Activated T-cell treated with anti-CD3 and anti-CD28 coated beads for 1 hour (primary cell): ENCODE data around the gene TEN1.
A peak's percentile ranks its signal among the peaks of the same experiment; 100 is the strongest.

Experiments
- DNase-seq: peaks from one replicate; pipeline ENCODE4 v3.0.0-alpha.2; 2020; ENCODE audit warnings: low read depth

Gene TEN1

DNA sequence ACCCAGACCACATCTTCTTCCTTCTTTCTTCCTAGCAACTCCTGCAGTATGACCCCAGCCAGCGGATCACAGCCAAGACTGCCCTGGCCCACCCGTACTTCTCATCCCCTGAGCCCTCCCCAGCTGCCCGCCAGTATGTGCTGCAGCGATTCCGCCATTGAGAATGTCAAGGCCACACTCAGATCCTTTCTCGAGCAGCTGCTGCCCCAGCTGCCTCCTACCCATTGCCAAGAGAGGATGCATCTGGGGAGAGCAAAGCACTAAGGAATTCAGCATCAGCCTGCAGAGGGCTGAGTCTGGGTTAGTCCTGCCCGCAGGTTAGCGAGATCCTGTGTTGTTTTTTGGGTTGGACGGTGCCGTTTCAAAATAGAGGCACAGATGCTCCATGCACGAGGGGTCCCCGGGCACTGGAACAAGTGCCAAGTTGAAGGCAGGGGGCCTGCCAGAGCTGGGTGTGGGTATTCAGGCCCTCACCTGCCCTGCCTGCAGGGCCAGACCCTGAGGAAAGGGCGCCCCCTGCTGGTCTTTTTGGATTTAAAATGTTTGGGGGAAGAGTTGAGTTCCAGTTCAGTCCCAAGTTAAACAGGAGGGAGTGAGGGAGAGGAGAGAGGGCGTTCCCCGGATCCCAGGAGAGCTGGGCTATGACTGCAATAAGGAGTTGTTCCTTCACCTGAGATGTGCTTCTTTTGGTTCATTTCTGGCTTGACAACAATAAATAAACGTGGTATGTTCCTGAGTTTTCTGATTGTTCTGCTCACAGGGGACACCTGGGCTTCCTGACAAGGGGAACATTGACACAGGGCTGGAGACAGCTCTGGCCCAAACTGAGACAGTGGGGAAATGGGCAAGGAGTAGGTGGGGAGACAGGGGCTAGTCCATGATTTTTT lies 26.5 kb downstream of the TEN1 start:
- DNase-seq: peak; percentile 85

DNA sequence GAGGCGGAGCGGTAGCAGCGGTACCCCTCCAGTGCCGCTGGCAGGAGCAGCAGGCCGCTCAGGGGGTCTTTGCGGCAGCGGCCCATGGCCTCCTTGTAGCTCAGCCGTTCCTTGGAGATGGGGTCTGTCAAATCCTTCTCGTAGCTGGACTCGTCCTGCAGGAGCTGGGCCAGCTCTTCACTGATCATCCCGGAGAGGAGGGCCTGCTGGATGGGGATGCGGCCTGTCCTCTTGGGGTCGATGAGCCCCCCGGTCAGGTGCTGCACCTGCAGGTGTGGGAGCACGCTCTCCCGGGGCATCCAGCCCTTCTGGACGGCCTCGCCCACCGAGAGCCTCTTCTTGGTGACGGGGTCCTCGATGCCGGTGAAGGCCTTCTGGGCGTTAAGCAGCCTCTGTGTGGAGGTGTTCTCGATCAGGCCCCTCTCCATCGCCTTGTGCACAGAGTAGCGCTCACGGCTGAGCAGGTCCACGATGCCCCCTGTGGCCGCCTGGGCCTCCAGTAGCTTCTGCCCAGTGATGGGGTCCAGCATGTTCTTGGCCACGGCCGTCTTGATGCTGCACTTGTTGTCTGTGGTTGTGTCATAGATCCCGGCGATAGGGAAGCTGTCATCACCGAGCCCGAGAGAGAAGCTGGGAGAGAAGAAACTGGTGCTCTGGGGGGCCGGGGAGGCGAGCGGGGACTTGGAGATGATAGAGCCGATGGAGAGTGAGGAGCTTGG lies 28.2 kb downstream of the TEN1 start:
- no peak for DNase-seq

DNA sequence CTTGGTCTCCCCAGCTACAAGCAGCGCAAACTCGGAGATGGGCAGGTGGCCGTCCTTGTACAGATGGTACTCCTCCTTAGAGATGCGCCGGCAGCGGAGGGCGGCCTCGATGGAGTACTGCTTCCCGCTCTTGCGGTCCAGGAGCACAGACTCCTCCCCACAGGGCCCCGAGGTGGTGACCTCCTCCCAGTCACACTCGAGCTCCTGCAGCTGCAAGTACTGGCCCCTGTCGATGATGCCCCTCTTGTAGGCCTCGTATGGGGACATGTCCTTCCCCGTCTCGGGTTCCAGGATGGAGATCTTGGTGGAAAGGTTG lies 28.8 kb downstream of the TEN1 start:
- no peak for DNase-seq

GRCh38 chr17:76008208-76008607 lies 29.2 kb downstream of the TEN1 start:
- DNase-seq: no peak

DNA sequence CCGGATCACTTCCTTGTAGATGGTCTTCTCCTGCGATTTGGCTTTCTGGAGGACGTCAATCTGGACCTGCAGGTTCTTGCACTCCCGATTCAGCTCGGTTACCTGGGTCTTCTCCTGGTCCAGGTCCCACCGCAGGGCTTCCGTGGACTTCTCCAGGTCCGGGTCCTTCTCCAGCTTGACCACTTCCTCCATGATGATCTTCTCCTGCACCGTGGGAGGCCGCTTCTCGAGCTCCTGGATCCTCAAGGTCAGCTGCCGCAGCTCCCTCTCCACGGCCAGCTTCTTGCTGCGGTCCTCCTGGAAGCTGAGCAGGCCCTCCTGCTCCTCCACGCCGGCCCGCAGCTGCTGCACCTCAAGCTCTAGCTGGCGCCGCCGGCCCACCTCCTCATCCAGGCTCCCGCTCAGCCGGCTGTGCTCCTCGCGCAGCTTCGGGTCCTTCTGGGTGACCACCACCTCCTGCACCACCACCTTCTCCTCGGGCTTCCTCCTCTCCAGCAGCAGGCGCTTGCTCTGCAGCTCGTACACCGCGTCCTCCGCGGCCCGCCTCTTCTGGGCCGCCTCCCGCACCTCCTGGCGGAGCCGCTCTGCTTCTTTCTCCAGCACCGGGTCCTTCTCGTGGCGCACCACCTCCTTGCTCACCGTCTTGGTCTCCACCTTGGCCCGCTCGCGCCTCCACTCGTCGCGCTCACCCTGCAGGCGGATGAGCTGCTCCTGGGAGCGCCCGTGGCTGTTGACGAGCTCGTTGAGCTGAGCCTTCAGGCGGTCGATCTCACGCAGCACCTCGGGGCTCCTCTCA lies 29.8 kb downstream of the TEN1 start:
- no peak for DNase-seq

GRCh38 chr17:76009447-76009846 lies 30.4 kb downstream of the TEN1 start:
- no peak for DNase-seq

DNA sequence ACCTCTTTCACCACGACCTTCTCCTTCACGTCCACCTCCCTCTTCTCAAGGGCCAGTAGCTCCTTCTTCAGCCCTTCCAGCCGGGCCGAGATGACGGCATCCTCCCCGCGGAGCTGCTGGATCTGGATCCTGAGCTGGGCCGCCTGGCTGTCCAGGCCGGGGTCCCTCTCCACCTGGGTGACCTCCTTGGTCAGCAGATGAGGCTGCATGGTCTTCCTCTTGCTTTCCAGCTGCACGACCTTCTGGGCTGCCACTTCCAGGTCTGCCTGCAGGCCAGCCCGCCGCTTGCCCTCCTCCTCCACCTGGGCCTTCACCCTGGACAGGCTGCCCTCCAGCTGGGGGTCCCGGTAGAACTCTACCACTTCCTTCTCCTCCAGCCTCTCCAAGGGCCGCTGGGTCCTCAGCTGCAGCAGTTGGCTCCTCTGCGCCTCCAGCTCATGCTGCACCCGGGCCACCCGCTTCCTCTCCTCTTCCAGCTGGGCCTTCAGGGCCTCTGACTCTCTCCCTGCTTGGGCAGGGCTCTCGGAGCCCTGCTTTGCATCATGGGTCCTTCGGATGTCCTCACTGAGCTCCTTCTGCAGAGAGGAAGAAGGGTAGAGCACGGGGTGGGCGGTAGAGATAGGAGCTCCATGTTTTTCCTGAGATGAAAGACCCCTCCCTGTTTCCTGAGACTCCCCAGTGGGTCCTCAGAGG lies 31.1 kb downstream of the TEN1 start:
- no peak for DNase-seq

GRCh38 chr17:76011951-76012350 lies 32.9 kb downstream of the TEN1 start:
- no peak for DNase-seq

GRCh38 chr17:76013377-76013932 lies 34.4 kb downstream of the TEN1 start:
- DNase-seq: no peak

DNA sequence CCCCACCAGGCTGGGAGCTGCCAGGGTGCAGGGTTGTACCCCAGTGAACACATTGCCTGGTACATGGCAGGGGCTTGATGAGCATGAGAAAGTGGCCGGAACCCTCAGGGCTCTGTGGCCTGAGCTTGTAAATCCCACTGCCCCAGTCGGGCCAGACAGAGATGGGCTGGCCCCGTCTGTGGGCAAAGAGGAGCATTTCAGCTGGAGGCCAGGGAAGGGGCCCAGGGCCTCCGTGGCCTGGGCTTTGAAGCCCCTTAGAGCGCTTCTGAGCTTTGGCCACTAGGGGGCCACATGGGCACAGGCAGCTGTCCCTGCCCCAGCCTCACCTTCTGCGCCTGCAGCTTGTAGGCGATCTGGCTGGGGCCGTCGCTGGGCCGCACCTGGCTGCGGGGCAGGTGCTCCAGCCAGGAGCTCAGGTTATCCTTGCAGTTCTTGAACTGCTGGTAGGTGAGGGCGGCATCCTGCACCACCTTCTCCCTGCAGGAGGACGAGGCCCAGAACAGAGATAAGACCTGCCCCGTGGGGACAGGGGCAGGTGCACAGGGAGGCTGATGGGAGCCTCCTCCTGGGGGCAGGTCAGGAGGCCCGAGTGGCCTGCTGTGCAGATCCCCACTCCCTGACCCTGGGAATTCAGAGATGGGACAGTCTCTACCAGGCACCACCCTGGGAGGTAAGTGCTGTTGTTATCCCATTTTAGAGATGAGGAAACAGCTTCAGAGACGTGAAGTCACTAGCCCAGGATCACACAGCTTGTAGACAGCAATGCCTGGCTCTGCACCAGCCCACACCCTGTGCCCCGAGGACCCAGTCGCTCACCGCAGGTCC lies 35.3 kb downstream of the TEN1 start:
- DNase-seq: peak; percentile 65

DNA sequence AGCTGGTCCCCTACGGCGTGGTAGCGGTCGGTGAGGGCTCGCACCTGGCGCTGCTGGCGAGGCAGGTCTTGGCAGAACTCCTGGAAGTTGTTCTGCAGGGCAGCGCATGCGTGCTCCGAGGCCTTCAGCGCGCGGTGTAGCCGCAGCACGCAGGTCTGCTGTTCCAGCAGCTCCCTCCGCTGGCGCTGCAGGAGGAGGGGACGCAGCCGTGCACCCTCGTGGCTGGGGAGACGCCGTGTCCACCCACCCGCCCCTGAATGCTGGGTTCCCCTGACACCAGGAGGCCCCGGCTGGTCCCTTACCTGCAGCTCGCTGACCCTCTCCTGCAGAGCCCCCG lies 35.9 kb downstream of the TEN1 start:
- no peak for DNase-seq

GRCh38 chr17:76017481-76018339 lies 38.7 kb downstream of the TEN1 start:
- no peak for DNase-seq

DNA sequence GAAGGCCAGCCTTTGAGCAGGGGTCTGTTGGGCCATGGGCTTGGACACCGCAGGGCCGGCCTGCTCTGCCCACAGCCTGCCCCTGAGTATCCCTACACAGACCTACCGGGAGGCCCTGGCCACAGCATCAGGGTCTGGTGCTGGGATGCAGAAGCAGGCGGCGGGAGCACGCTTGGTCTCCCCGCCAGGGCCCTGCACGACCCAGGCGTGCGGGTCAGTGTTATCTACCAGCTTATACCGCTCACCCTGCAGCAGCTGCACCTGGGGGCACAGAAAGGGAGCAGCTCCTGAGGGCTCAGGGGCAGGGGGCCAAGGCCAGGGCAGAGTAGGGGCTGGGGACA lies 39.3 kb downstream of the TEN1 start:
- DNase-seq: no peak

- DNase-seq: no peak
Measured at GRCh38 chr17:76018801-76019200, 39.8 kb downstream of the TEN1 start.

DNA sequence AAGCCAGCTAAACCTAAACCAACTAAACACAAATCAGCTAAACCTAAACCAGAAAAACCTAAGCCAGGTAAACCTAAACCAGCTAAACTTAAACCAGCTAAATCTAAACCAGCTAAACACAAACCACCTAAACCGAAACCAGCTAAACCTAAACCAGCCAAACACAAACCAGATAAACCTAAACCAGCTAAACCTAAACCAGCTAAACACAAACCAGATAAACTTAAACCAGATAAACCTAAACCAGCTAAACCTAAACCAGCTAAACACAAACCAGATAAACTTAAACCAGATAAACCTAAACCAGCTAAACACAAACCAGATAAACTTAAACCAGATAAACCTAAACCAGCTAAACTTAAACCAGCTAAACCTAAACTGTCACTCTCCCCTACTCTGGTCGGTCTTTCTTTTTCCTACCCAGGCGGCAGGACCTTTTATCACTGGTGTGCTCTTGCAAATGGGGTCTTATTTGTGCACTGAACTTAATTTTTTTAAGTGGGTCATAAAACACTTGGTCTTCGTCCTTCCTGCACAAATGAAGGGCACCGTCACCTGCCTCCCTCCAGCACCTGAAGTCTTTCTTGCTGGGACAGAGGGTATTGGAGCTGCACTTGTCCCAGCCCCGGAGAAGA lies 40.9 kb downstream of the TEN1 start:
- DNase-seq: no peak

- no peak for DNase-seq
Measured at GRCh38 chr17:76022285-76022684, 43.2 kb downstream of the TEN1 start.

GRCh38 chr17:76022973-76023899 lies 44.2 kb downstream of the TEN1 start:
- no peak for DNase-seq

- no peak for DNase-seq
Measured at GRCh38 chr17:76023900-76024237, 44.8 kb downstream of the TEN1 start.

DNA sequence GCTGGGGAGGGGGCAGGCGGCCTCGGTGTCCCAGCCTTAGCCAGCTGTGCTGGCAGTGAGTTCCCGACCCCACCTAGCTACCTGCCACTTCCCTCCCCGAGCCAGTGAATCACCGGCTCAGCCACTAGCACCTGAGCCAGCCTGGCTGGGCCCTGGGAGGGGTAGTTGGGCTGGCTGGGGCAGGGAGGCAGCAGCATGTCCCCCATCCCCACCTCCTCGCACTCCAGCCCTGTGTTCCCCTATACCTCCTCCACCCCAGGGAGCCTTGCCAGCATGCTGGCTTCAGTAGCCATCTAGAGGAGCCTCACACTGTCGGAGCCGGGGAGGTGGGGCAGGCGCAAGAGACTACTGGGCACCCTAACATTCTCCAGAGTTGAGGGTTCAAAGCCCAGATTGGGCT lies 45.3 kb downstream of the TEN1 start:
- DNase-seq: no peak
